ENCODE measurements around the gene SBF2.

DNA sequence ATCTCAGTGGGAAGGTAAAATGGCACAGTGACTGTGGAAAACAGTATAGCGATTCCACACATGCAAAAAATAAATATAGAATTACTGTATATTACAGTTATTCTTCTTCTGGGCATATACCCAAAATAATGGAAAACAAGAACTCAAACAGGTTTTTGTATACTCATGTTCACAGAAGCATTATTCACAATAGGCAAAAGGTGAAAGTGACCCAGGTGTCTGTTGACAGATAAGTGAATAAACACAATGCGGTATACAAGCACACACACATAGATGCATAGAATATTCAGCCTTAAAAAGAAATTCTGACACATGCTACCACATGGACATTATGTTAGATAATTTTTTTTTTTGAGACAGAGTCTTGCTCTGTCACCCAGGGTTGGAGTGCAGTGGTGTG, 397.1 kb downstream of the SBF2 start:
- TF ChIP-seq, protein P1, sequence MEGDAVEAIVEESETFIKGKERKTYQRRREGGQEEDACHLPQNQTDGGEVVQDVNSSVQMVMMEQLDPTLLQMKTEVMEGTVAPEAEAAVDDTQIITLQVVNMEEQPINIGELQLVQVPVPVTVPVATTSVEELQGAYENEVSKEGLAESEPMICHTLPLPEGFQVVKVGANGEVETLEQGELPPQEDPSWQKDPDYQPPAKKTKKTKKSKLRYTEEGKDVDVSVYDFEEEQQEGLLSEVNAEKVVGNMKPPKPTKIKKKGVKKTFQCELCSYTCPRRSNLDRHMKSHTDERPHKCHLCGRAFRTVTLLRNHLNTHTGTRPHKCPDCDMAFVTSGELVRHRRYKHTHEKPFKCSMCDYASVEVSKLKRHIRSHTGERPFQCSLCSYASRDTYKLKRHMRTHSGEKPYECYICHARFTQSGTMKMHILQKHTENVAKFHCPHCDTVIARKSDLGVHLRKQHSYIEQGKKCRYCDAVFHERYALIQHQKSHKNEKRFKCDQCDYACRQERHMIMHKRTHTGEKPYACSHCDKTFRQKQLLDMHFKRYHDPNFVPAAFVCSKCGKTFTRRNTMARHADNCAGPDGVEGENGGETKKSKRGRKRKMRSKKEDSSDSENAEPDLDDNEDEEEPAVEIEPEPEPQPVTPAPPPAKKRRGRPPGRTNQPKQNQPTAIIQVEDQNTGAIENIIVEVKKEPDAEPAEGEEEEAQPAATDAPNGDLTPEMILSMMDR (IDR thresholded peaks at IDR 0.05): no peak
- TF ChIP-seq EP300 (IDR thresholded peaks at IDR 0.05): no peak

All from tibial nerve (tissue), 4 donors.